HG03196 (cell line): ENCODE measurements around the gene WDR5.
"Not testable (repeated sequence)": the region's sequence is repeated elsewhere in the genome, so short reads cannot be mapped to it uniquely, and the experiment has no call there.

Experiments
- ATAC-seq: cut with Tn5 transposase; IDR thresholded peaks from one replicate; pipeline ENCODE4 v1.9.1; 2021; ENCODE audit not compliant: unreplicated experiment

The WDR5 gene

DNA sequence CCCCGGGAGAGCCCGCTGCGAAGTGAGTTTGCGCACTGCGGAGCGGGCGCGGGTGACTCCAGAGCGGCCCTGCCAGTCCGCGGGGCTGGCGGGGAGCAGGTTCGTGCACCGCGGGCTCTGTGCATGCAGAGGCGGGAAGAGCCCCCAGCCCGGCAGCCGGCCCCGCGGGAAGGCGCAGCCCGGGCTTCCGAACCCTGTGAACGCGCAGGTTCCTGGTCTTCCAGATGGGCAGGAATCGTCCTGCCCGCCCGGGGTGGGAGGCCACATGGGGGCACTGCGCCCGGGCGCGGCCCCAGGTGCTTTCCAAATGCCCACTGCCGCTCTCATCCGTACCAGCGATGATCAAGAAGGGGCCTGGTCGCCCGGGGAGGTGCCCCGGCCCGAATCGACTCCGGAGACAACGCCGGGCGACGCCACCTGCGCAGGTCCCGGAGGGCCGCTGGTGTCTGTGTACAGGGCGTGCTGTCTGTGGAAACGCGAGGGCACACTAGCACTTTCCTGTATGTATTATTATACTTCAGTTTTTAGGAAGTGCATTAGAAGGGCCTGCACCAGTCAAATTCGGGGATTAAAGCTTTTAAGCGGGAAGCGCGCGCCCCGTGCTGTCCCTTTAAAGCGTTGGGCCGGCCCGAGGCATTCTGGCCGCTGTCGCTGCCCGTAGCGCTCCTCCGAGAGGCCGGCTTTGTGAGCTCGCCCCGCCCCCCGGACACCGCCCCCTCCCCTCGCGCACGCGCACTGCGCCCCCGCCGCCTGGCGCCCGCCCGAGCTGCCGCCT, at the start of gene WDR5:
WDR5 (plus strand) TSS at position 740 of the 775 bp plus-strand sequence. CDS start 3,796 bp downstream, outside the sequence.
- ATAC-seq, result peak; percentile 49

DNA sequence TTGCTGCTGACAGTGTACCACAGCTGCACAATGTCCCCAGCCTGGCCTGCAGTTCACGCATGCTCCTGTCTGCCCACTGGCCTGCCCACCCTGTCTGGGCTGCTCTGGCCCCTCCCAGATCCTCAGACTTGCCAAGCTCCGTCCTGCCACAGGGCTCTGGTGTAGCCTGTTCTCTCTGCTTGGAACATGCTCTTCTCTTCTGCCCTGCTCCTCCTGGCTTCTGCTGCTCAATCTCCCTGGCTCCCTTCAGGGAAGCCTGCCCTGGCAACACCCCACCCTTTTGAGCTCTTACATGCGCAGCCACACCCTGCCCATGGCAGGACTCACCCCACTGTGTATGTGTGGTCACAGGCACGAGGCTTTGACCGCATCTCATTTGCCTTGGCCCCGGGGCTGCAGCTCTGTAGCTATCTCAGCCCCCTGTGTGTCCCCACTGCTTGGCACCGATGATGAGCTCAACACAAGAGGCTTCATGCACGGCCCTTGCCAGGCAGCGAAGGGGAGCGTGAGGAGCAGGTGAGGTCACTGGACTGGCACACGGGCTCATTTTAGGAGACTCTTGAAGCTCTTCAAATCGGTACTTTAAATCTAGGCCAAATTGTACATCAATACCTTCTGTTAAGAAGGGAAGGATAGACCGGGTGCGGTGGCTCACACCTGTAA, 47.7 kb upstream of the WDR5 start:
- no peak for ATAC-seq

DNA sequence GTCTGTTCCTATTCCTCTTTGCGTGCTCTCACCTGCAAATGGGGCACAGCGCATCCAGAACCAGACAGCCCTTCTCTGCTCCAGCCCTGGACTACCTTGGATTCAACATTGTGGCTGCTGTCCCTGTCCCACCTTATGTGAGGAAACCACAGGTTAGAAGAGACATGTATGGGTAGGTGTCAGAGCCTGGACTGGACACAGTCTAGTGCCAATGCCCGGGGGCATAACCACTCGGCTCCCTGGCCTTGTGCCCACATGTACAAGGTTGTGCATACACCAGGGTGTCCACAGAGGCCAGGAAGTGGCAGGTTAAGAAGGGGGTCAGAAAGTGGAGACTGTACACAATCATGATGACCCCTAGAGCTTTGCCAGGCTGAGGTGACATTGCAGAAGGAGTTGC, 45.9 kb upstream of the WDR5 start:
- ATAC-seq, result no peak

DNA sequence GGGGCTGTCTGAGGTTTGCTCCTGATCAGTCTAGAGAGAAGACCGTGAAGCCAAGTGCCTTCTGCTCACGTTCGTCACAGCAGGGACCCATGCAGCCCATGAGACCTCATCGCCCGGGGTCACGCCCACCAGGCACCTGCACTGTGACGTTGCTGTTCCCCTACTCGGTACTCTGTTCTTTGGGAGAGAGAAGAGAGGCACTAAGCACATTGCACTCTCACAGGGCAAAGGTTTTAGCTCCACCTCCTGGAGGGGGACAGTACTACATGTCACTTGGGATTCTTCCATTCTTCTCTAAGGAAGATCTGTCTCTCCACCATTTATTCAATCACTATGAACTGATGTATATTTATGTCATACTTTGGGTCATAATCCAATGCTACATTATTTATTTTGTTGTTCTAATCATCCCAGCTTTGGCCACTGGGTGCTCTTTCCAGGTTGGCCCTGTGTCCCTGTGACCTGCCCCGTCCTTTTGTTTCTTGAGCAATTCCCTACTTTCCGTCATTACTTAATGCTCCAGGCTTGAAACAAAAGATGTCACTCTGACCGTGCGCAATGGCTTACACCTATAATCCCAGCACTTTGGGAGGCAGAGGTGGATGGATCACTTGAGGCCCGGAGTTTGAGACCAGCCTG, 36.6 kb upstream of the WDR5 start:
- no peak for ATAC-seq

DNA sequence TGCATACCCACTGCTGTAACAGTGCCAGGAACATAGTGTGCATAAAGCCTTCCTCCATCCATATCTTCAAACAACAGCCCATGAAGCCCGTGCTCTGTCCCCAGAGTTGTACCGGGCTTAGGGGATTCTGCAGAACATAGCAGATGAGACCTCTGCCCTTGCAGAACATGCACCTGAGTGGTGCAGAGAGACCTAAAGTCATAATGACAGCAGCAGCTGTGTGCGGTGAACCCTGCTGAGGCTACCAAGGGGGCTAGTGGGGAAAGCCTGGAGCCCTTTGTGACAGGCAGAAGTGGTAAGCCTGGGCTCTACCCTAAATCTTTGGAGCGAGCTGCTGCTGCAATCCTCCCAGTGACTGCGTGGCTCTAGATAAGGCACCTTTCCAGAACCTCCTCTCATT, 35.8 kb upstream of the WDR5 start:
- no peak for ATAC-seq

DNA sequence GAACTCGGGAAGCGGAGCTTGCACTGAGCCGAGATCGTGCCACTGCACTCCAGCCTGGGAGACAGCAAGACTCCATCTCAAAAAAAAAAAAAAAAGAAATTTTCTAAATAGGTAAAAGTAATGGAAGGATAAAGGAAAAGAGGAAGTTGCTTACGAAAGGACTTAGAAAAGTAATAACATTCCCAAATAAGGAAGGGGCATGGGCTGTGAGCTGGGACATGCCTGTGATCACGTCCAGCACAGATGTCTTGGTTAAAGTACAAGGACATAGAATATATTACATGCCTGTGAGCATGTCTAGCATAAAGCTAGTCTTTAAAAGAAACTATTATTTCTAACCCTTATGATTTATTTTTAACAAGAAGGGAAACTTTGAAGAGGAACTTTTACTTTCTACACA, 34.7 kb upstream of the WDR5 start:
- ATAC-seq, result not testable (repeated sequence)

DNA sequence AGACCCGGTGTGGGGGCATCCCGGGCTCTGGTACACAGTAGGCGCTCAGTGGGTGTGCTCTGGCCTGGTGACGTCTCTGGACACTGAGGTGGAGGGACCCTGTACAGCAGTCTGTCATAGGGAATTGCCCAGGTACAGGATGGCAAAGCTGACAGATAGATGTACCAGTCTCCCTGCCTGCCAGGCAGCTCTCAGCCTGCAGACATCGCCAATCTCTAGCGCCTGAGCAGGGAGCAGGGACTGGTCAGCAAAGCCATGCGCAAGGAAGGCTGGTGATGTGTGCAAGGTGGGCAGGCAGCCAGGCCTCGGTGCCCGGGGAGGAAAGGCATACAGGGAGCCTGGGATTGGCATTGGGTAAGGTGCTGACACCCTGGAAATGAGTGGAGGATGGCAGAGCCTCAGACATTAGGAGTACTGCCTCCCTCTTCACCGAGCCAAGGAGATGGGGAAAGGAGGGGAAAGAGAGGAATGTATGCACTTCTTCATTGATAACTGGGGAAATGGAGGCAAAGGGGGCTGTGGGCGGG, 34.2 kb upstream of the WDR5 start:
- no peak for ATAC-seq

DNA sequence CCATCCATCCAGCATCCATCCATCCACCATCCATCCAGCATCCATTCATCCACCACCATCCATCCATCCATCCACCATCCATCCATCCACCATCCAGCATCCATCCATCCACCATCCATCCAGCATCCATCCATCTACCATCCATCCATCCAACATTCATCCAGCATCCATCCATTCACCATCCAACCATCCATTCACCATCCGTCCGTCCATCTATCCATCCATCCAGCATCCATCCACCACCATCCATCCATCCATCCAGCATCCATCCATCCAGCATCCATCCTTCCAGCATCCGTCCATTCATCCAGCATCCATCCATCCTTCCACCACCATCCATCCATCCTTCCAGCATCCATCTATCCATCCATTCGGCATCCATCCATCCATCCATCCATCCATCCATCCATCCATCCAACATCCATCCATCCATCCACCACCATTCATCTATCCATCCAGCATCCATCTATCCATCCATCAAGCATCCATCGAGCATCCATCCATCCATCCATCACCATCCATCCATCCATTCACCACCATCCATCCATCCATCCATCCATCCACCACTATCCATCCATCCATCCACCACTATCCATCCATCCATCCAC, 32.4 kb upstream of the WDR5 start:
- ATAC-seq, result no peak

DNA sequence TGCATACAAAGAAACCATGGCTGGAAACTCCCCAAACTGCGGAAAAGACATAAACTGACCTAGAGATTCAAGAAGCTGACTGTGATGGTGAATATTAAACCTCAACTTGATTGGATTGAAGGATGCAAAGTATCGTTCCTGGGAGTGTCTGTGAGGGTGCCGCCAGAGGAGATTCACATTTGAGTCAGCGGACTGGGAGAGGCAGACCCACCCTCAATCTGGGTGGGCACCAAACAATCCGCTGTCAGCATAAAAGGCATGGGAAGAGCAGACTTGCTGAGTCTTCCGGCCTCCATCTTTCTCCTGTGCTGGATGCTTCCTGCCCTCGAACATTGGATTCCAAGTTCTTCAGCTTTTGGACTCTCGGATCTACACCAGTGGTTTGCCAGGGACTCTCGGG, 24.8 kb upstream of the WDR5 start:
- ATAC-seq, result no peak

DNA sequence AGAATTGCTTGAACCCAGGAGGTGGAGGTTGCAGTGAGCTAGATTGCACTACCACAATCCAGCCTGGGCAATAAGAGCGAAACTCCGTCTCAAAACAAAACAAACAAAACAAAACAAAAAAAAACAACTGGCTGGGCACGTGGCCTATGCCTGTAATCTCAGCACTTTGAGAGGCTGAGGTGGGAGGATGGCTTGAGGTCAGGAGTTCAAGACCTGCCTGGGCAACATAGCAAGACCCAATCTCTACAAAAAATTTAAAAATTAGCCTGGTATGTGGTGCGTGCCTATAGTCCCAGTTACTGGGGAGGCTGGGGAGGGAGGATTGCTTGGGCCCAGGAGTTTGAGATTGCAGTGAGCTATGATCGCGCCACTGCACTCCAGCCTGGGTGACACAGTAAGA, 23.3 kb upstream of the WDR5 start:
- no peak for ATAC-seq

DNA sequence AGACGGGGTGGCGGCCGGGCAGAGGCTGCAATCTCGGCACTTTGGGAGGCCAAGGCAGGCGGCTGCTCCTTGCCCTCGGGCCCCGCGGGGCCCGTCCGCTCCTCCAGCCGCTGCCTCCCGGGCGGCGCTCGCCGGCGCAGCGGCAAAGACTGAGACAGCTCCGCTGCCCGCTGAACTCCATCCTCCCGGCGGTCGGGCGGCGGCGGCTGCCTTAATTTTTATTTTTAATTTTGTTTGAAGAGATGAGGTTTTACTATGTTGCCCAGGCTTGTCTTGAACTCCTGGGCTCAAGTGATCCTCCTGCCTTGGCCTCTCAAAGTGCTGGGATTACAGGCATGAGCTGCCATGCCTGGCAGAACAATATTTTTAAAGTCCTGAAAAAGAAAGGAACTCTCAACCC, 16.9 kb upstream of the WDR5 start:
- not testable (repeated sequence) for ATAC-seq

DNA sequence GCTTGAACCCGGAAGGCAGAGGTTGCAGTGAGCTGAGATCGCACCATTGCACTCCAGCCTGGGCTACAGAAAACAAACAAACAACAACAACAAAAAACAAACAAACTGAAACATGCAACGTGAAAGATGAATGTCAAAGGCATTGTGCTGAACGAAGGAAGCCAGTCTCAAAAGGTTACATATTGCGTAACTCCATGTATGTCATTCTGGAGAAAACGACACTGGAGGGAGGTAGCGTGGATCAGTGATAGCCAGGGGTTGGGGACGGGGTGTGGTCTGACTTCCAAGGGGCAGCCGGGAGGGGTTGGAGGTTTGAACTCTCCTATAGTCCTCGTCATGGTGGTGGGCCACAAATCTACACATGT, 12.1 kb upstream of the WDR5 start:
- no peak for ATAC-seq

DNA sequence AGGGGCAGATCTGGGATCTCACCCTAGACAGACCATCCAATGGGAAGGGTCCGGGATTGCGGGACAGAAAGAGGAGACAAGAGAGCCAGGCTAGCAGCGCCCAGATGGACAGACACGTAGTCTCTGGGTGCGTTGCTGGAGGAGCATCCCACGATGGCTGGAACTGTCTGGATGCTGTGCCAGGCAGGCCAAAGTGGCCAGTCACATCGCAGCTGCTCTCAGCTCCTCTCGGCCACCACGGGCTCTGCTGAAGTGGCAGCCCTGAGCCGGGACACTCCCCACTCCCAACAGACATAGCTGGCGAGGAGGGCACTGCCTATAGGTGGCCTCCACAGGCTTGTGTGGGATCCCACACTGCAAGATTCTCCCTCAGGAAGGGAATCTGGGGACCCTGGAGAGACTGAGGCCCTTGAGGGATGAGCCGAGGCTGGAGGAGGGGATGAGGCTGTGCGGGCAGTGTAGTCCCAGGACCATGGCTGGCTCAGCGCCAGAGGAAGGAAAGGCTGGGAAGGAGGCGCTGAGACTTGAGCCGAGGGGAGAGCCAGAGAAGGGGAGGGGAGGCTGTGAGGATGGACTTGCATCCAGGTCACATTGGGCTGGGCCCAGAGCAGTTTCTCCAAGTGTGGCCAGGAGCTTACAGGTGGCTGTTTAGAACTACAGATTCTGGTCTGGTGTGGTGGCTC, 10.3 kb upstream of the WDR5 start:
- no peak for ATAC-seq

DNA sequence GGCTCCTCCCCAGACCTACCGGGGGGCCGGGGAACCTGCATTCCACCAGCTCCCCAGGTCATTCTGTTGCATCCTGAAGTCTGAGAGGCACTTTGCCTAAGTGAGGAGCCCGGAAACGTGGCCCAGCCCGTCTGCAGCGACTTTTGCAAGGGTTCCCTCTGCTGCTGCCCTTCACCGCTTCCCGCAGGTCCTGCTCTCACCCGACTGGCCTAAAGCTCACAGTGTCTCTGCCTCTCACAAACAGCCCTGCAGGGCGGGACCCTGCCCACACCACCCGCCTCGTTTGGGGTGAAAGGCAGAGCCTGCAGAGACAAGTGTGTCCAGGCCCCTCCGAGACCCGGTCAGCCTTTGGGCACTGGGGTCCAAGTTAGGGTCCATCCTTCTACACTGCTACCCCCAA, 9.5 kb upstream of the WDR5 start:
- no peak for ATAC-seq

DNA sequence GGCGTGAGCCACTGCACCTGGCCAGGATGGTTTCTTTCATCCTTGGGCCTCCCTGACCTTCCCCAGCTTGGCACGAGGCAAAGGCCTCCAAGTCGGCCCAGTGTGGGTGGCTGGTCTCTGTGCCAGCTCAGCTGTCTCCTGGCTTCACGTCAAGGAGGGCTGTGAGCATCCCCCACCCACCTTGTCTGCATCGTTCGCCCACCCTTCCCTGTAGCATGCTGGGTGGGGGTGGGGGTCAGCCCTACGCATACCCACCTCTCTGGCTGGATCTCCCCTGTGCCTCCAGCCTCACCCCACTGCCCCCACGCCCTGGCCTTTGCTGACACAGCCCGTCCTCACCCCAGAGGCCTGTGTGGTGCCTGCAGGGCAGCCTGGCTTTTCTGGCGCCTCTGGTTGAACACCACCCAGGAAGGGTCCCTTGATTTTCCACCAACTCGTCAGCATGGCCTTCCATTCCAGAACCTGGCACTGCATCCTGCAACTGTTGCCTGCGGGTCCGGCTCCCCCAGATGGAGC, 8.8 kb upstream of the WDR5 start:
- ATAC-seq, result no peak

DNA sequence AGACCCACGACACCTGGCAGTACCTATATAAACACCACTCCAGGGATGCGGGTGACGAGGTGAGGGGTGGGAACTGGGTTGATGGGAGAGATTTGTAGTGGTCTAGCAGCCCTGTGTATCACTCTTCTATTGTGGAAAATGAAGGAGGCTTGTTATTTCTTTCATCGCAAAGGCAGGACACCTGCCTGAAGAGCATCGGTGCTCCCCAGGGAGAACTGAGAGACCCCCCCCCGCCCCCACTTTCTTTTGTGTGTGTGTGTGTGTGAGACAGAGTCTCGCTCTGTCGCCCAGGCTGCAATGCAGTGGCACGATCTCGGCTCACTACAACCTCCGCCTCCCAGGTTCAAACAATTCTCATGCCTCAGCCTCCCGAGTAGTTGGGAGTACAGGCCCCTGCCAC, 8.3 kb upstream of the WDR5 start:
- no peak for ATAC-seq

DNA sequence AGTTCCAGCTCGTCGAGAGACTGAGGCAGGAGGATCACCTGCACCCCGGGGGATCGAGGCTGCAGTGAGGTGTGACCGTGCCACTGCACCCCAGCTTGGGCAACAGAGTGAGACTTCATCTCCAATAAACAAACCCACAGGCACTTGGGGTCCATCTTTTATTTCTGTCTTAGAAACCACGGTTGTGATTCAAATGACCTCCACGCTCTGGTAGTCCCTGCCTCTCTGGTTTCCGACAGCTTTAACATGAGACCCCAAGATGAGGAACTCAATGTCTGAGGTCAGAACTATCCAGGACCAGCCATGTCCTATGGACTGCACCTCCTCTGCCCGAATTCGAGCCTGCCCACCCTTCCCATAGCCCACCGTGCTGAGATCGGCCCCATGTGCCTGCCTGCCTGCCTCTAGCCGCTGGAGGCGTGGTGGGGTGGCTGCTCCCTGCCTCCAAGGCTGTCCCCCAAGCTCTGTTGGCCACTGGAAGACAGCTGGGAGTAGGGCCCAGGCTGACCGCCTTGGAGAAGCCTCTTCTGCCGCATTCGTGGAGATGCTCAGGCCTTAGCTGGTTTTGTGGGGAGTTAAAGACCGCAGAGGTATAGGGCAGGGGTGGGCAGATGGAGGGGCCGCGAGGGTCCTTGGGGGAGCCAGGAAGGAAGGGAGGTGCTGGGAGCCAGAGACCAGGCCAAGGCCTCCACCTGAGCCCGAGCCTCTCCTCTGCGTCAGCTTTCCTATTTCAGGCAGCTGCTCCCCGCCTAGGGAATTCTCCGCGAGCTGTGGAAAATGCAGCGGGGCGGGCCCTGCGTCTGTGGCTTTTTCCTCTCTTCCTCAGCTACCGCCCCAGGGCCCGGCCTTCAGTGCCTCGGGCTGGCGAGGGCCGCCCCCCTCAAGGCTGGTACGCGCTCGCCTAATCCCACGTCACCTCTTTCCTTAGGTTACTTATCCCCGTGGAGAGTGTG, 6.9 kb upstream of the WDR5 start:
- no peak for ATAC-seq

DNA sequence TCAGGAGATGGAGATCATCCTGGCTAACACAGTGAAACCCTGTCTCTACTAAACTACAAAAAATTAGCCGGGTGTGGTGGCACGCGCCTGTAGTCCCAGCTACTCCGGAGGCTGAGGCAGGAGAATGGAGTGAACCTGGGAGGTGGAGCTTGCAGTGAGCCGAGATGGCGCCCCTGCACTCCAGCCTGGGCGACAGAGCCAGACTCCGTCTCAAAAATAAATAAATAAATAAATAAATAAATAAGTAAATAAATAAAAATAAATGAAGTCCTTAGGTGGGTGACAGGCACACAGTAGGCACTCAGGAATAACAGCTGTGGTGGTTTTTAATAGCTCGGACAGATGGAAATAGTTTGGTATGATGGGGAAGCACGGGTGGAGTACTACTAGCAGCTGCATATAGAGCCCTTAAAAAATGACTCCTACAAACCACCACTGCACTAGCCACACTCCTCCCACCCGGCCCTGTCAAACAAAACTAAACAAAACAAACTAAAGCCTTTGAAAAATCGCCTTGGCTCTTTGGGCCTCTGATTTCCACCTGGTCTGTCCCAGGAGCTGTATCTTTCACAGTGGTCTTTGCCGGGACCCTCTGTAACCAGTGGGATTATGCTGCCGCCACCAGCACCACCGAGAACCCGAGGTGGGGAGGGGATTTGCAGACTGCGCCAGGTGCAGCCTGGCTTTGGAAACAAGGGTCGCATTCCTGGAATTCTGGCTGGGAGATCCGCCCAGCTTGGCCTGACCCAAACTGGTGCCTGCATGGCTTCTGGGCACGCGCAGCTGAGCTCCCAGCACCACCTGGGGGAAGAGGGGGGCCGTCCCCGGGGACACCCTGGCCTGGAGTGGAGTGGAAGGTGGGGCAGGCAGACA, 5.1 kb upstream of the WDR5 start:
- no peak for ATAC-seq
